Activated B cell treated with CpG ODN at 0.5 μM for 24 hours (primary cell): ENCODE results near the gene BCL11B. TPM values are rescaled to one million over a fixed set of nuclear protein-coding genes. Genes with fewer than 3 reads are reported as not detected.

Source experiments
- ATAC-seq: fragments of 200-7000 bp; cut with Tn5 transposase; one replicate; pipeline ENCODE4 v1.10.0; 2021; ENCODE audit warnings: low read depth, mild to moderate bottlenecking, moderate library complexity
- CTCF ChIA-PET: fragments of 350-600 bp; sonication (Branson Sonifier 250); formaldehyde crosslinking; loops from one replicate; lab custom pipeline; 2021; ENCODE audit warnings: antibody characterized with exemption; lab: Charles Lee
- POLR2A ChIA-PET: fragments of 350-600 bp; sonication (Branson Sonifier 250); formaldehyde crosslinking; loops from one replicate; lab custom pipeline; 2021; ENCODE audit warnings: antibody characterized with exemption; lab: Charles Lee
- DNase-seq: peaks from one replicate; pipeline ENCODE4 v3.0.0; 2022
- H3K27ac Mint-ChIP-seq: one replicate; pipeline ENCODE4 v1.8.0; 2020; ENCODE audit warnings: mixed read lengths
- H3K27me3 Mint-ChIP-seq: one replicate; pipeline ENCODE4 v1.8.0; 2021; ENCODE audit warnings: mixed read lengths
- H3K36me3 Mint-ChIP-seq: one replicate; pipeline ENCODE4 v1.8.0; 2021; ENCODE audit warnings: low read depth, mixed read lengths
- H3K4me1 Mint-ChIP-seq: one replicate; pipeline ENCODE4 v1.8.0; 2021; ENCODE audit warnings: mixed read lengths
- H3K4me3 Mint-ChIP-seq: one replicate; pipeline ENCODE4 v1.8.0; 2020; ENCODE audit warnings: mild to moderate bottlenecking, mixed read lengths
- H3K9me3 Mint-ChIP-seq: one replicate; pipeline ENCODE4 v1.8.0; 2020; ENCODE audit warnings: mixed read lengths
- CTCF ChIP-seq: fragments of 200-600 bp; IDR thresholded peaks from one replicate; pipeline ENCODE4 v1.8.0; 2022; ENCODE audit warnings: antibody characterized with exemption, mild to moderate bottlenecking
- intact Hi-C: fragments of 100-400 bp; cut with micrococcal nuclease; formaldehyde crosslinking; loops from one replicate; pipeline ENCODE4 v1.15.1; 2024
- total RNA-seq: library from RNA; stranded (reverse); gene quantifications from 2 replicates; pipeline ENCODE4 v1.2.3, GENCODE V29; 2022

BCL11B gene
- total RNA-seq, 1 donor from 2014 or later, result 0.13 TPM

DNA sequence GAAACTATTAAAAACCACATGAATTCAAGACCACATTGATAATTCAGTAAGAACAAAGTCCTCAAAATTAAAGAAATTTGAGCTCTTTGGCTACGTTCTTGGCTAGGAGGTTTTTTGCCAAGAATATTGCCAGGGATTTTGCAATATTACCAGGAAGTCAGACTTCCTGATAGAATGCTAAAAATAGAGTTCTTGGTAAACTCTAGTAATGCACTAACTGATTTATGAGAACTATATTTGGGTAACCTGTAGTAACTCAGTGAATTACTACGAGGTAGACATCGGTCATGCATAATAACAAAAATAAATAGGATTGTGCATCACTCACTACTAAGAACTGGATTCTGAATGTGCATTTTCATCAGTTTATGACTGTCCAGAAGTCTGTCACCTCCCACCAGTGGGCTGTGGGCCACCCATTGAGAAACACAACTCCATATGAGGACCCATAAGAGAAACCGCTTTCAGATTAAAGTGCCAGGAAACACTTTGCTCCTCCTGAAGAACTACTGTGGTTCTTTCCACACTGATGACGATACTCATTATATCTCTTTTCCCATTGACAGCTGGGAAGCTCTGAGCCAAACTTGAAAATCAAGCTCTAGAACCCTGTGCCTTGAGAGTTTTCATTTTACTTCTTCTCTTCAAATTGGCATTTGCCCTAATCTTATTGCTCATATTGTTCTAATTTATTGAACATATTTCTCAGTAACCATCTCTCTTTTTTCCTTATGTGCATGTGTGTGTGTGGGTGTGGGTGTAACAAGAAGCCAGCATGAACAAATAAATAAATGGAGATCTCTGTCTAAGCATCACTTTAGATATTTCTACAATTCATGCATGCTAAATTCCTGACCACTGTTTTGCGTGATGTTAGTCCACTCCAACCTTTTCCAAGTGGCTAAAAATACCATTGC is 116.6 kb downstream of the BCL11B start:
- Mint-ChIP-seq H3K36me3 (no peaks in the 10 kb centered on the region), H3K4me1 (no peaks in the 10 kb centered on the region), H3K27me3 (no peaks in the 10 kb centered on the region), H3K4me3 (no peak overlapping the region), H3K9me3 (no peaks in the 10 kb centered on the region), H3K27ac (no peak overlapping the region)
- ChIA-PET CTCF (no interaction called here), POLR2A (no interaction called here)
- intact Hi-C loops, result no loop called here
- ATAC-seq, result no peak
- no peak for DNase-seq
- no peak for TF ChIP-seq CTCF

DNA sequence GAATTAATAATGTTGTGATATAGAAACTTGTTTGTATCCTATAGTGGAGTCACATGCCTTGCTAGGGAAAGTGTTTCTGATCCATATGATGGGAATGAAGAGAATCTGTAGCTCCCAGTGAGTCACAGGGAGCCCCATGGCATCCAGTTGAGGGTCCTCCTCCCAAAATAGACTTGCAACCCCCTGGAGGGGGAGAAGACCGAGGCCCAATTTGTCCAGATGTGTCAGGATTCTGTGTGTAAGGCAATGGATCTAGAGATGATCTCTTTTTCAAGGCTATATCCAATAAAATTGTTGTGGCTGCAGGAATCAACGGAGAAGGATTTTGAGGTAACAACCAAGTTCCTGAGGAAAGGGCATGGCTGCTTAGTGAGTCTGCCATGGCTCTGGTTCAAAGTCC is 121.8 kb downstream of the BCL11B start:
- Mint-ChIP-seq H3K9me3 (no peaks in the 10 kb centered on the region), H3K36me3 (no peaks in the 10 kb centered on the region), H3K27me3 (no peaks in the 10 kb centered on the region), H3K4me1 (no peaks in the 10 kb centered on the region), H3K4me3 (no peak overlapping the region), H3K27ac (no peak overlapping the region)
- no peak for TF ChIP-seq CTCF
- ATAC-seq (no peak), DNase-seq (no peak)
- ChIA-PET CTCF (no interaction called here), POLR2A (no interaction called here)
- intact Hi-C loops, result no loop called here

DNA sequence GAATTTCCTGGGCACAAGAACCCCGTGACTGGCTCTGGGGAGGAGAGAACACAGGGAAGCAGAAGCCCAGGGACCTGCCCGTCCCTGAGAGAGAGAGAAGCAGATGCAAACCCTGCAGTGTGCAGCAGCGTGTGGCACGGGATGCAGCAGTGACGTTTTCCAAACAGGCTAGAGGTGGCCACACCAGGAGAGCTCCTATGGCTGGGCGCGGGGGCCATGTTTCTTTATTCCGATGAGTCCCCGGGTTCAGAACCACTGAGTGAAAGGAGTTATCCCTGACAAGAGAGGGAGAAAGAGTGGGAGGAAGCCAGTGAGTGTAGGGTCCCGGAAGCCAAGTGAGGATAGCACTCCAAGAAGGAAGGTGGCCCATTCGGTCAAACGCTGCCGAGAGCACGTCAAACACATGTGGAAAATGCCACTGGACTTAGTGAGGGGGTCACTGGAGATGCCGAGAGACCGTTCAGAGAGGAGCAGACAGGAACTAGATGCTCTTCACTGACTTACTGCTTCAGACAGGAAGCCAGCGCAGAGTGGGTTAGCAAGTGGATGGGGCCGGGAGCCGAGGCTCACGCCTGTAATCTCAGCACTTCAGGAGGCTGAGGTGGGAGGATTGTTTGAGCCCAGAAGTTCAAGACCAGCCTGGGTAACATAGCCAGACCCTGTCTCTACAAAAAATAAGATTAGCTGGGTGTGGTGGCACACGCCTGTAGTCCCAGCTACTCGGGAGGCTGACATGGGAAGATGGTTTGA is 123.0 kb downstream of the BCL11B start:
- H3K9me3 Mint-ChIP-seq, result no peaks in the 10 kb centered on the region
- ChIA-PET POLR2A (no interaction called here), CTCF (no interaction called here)
- ATAC-seq, result no peak
- H3K27me3 Mint-ChIP-seq, result no peaks in the 10 kb centered on the region
- intact Hi-C loops, result no loop called here
- no peaks in the 10 kb centered on the region for H3K4me1 Mint-ChIP-seq
- DNase-seq, result no peak
- H3K27ac Mint-ChIP-seq, result no peak overlapping the region
- no peak for TF ChIP-seq CTCF
- H3K4me3 Mint-ChIP-seq, result no peak overlapping the region
- H3K36me3 Mint-ChIP-seq, result no peaks in the 10 kb centered on the region

GRCh38 chr14:99148131-99148530 is 123.9 kb downstream of the BCL11B start:
- intact Hi-C loops, result no loop called here
- Mint-ChIP-seq H3K4me3 (no peak overlapping the region), H3K27me3 (no peaks in the 10 kb centered on the region), H3K27ac (no peak overlapping the region), H3K36me3 (no peaks in the 10 kb centered on the region), H3K9me3 (no peaks in the 10 kb centered on the region), H3K4me1 (no peaks in the 10 kb centered on the region)
- ChIA-PET CTCF (no interaction called here), POLR2A (no interaction called here)
- no peak for TF ChIP-seq CTCF
- no peak for ATAC-seq
- DNase-seq, result no peak

GRCh38 chr14:99147366-99147740 is 124.6 kb downstream of the BCL11B start:
- H3K9me3 Mint-ChIP-seq, result no peaks in the 10 kb centered on the region
- ATAC-seq (no peak), DNase-seq (no peak)
- ChIA-PET CTCF (no interaction called here), POLR2A (no interaction called here)
- no peak overlapping the region for H3K4me3 Mint-ChIP-seq
- no peaks in the 10 kb centered on the region for H3K4me1 Mint-ChIP-seq
- H3K27me3 Mint-ChIP-seq, result no peaks in the 10 kb centered on the region
- H3K36me3 Mint-ChIP-seq, result no peaks in the 10 kb centered on the region
- TF ChIP-seq CTCF, result no peak
- H3K27ac Mint-ChIP-seq, result no peak overlapping the region
- intact Hi-C loops, result no loop called here
